A549 (cell line): Measurements from ENCODE around the gene C12orf43. TPM values are rescaled to one million over a fixed set of nuclear protein-coding genes. Genes with fewer than 3 reads are reported as not detected.
A peak's percentile ranks its signal among the peaks of the same experiment; 100 is the strongest.

Source experiments
- ATAC-seq, 2 experiments: fragments of 200-7000 bp in 1 of 2; fragments of >200 bp in 1 of 2; cut with Nextera tagmentation in 1 of 2; cut with Tn5 transposase in 1 of 2; 3 replicates each; pipeline versions ENCODE4 v1.8.0 to v1.9.1; 2018 to 2020; ENCODE audit warnings: mild to moderate bottlenecking in 1 of 2, moderate library complexity in 1 of 2
- CTCF ChIA-PET: fragments of 300-600 bp; sonication (Branson Sonifier 250); formaldehyde crosslinking; extraction: SDS; loops from one replicate; lab custom pipeline; 2021; ENCODE audit warnings: antibody characterized with exemption, inconsistent platforms; lab: Yijun Ruan, JAX
- POLR2A ChIA-PET: fragments of 350-600 bp; formaldehyde crosslinking; extraction: SDS; loops from one replicate; lab custom pipeline; 2021; ENCODE audit warnings: antibody characterized with exemption, inconsistent platforms; lab: Yijun Ruan, JAX
- DNase-seq, 2 experiments: peaks; one replicate each; pipeline versions ENCODE4 v3.0.0 to v3.0.0-alpha.2; 2011 to 2016; ENCODE audit warnings: low read depth in 1 of 2, low spot score in 1 of 2
- FAIRE-seq: peaks from 2 replicates; lab custom pipeline; 2011; peaks lifted over from hg19 to GRCh38; lab: Jason Lieb, UNC
- H3K27ac ChIP-seq, 2 experiments: fragments of >200 bp; sonication (Bioruptor Twin); formaldehyde crosslinking; 3 replicates each; pipeline ENCODE4 v1.5.1; 2016 to 2017
- H3K4me1 ChIP-seq: fragments of >200 bp; sonication (Bioruptor Twin); formaldehyde crosslinking; 3 replicates; pipeline ENCODE4 v1.6.1; 2016
- H3K4me2 ChIP-seq: fragments of >200 bp; sonication (Bioruptor Twin); formaldehyde crosslinking; 3 replicates; pipeline ENCODE4 v1.6.1; 2016
- H3K4me3 ChIP-seq: fragments of >200 bp; sonication (Bioruptor Twin); formaldehyde crosslinking; 3 replicates; pipeline ENCODE4 v1.5.1; 2016
- H3K9me3 ChIP-seq: fragments of >200 bp; sonication (Bioruptor Twin); formaldehyde crosslinking; 3 replicates; pipeline ENCODE4 v1.6.1; 2016
- ATOH8 ChIP-seq: fragments of 250-450 bp; sonication (Bioruptor Pico); IDR thresholded peaks from 2 replicates; pipeline ENCODE4 v1.5.0; 2020; ENCODE audit warnings: low read depth, mild to moderate bottlenecking, moderate library complexity
- BHLHE40 ChIP-seq: IDR thresholded peaks from 2 replicates; pipeline ENCODE4 v1.6.1; 2012; ENCODE audit warnings: low read depth, low read length, inconsistent platforms
- CBX8 ChIP-seq: fragments of 200-600 bp; sonication (generic); IDR thresholded peaks from 2 replicates; pipeline ENCODE4 v1.6.1; 2016
- CEBPB ChIP-seq, 2 experiments: fragments of >200 bp in 1 of 2; sonication (Bioruptor Twin) in 1 of 2; formaldehyde crosslinking in 1 of 2; IDR thresholded peaks; 2 replicates each; pipeline ENCODE4 v1.6.1; 2012 to 2016
- CHD2 ChIP-seq: fragments of 150-350 bp; IDR thresholded peaks from 2 replicates; pipeline ENCODE4 v1.6.1; 2014; ENCODE audit warnings: low read length; ENCODE audit not compliant: partially characterized antibody
- EHF ChIP-seq: fragments of 250-450 bp; sonication (Bioruptor Pico); IDR thresholded peaks from 2 replicates; pipeline ENCODE4 v1.5.0; 2020; ENCODE audit warnings: mild to moderate bottlenecking
- EHMT2 ChIP-seq: fragments of 200-600 bp; sonication (generic); IDR thresholded peaks from 2 replicates; pipeline ENCODE4 v1.6.1; 2016; ENCODE audit warnings: antibody characterized with exemption, low read depth, mild to moderate bottlenecking, moderate library complexity
- EP300 ChIP-seq, 2 experiments: fragments of >200 bp; sonication (Bioruptor Twin); formaldehyde crosslinking; IDR thresholded peaks; 2 replicates in 1 of 2; 3 replicates in 1 of 2; pipeline ENCODE4 v1.6.1; 2016 to 2017
- ESRRA ChIP-seq: fragments of 150-350 bp; IDR thresholded peaks from 2 replicates; pipeline ENCODE4 v1.6.1; 2014; ENCODE audit warnings: mild to moderate bottlenecking, low read length, borderline replicate concordance
- FOXS1 ChIP-seq: fragments of 250-450 bp; sonication (Bioruptor Pico); IDR thresholded peaks from 2 replicates; pipeline ENCODE4 v1.5.0; 2020; ENCODE audit warnings: mild to moderate bottlenecking, moderate library complexity
- HES2 ChIP-seq: fragments of >200 bp; sonication (Bioruptor Twin); formaldehyde crosslinking; IDR thresholded peaks from 2 replicates; pipeline ENCODE4 v1.6.1; 2016
- JUN ChIP-seq, 2 experiments: fragments of >200 bp; sonication (Bioruptor Twin); formaldehyde crosslinking; IDR thresholded peaks; 2 replicates in 1 of 2; 3 replicates in 1 of 2; pipeline ENCODE4 v1.6.1; 2016 to 2017
- JUNB ChIP-seq: fragments of >200 bp; sonication (Bioruptor Twin); formaldehyde crosslinking; IDR thresholded peaks from 2 replicates; pipeline ENCODE4 v1.6.1; 2016
- MAFK ChIP-seq: fragments of 450-650 bp; IDR thresholded peaks from 2 replicates; pipeline ENCODE4 v1.6.1; 2014; ENCODE audit not compliant: partially characterized antibody
- MAZ ChIP-seq: fragments of 150-350 bp; IDR thresholded peaks from 2 replicates; pipeline ENCODE4 v1.6.1; 2014; ENCODE audit warnings: antibody characterized with exemption, low read depth, low read length, borderline replicate concordance
- MYC ChIP-seq: IDR thresholded peaks from 2 replicates; pipeline ENCODE4 v1.6.1; 2012; ENCODE audit warnings: mild to moderate bottlenecking, inconsistent platforms, low read length, improper control_type of control experiment, borderline replicate concordance
- PBX3 ChIP-seq: IDR thresholded peaks from 2 replicates; pipeline ENCODE4 v1.6.1; 2012
- PHF8 ChIP-seq: fragments of 200-600 bp; sonication (generic); IDR thresholded peaks from 2 replicates; pipeline ENCODE4 v1.6.1; 2016; ENCODE audit warnings: low read depth, mild to moderate bottlenecking, antibody characterized with exemption, moderate library complexity, borderline replicate concordance
- POLR2A ChIP-seq: IDR thresholded peaks from 2 replicates; pipeline ENCODE4 v1.6.1; 2012; ENCODE audit warnings: mild to moderate bottlenecking, low read length
- POLR2AphosphoS2 ChIP-seq: conservative IDR thresholded peaks from 2 replicates; pipeline ENCODE4 v1.6.1; 2012; ENCODE audit warnings: low read length, improper control_type of control experiment, inconsistent platforms
- RARB ChIP-seq: fragments of 250-450 bp; sonication (Bioruptor Pico); IDR thresholded peaks from 2 replicates; pipeline ENCODE4 v1.8.0; 2021; ENCODE audit warnings: mild to moderate bottlenecking, moderate library complexity
- RCOR1 ChIP-seq: fragments of 150-350 bp; IDR thresholded peaks from 2 replicates; pipeline ENCODE4 v1.6.1; 2014; ENCODE audit warnings: antibody characterized with exemption, low read length, low read depth
- SMC3 ChIP-seq: fragments of >200 bp; sonication (Bioruptor Twin); formaldehyde crosslinking; IDR thresholded peaks from 3 replicates; pipeline ENCODE4 v1.6.1; 2018; ENCODE audit warnings: inconsistent platforms
- SREBF2 ChIP-seq: fragments of 450-650 bp; IDR thresholded peaks from 2 replicates; pipeline ENCODE4 v1.6.1; 2014; ENCODE audit warnings: mild to moderate bottlenecking, moderate library complexity
- USF2 ChIP-seq: fragments of 450-650 bp; IDR thresholded peaks from 2 replicates; pipeline ENCODE4 v1.6.1; 2014; ENCODE audit warnings: antibody characterized with exemption
- ZC3H11A ChIP-seq: fragments of 450-650 bp; IDR thresholded peaks from 2 replicates; pipeline ENCODE4 v1.6.1; 2014; ENCODE audit warnings: antibody characterized with exemption, mild to moderate bottlenecking
- ZFP36 ChIP-seq: fragments of 450-650 bp; IDR thresholded peaks from 2 replicates; pipeline ENCODE4 v1.6.1; 2014; ENCODE audit warnings: borderline replicate concordance; ENCODE audit not compliant: partially characterized antibody
- WGBS: methylation state at CpG from one replicate; pipeline ENCODE4 v1.1.6; 2017; ENCODE audit errors: missing lambda C conversion rate; 5-methylcytosine and 5-hydroxymethylcytosine counted together
- polyA plus RNA-seq, 4 experiments: library from polyadenylated mRNA; depleted of rRNA in 3 of 4; stranded (reverse); fragments of >200 nt; fragmentation: RNase III in 1 of 4; extraction: RNeasy Plus Mini Kit Qiagen cat#74134 plus additional on column Dnase treatment in 1 of 4; gene quantifications; 2 replicates in 3 of 4; 3 replicates in 1 of 4; pipeline ENCODE4 v1.2.3, GENCODE V29; 2011 to 2017
- TF ChIP-seq, protein P1 (sequence below): IDR thresholded peaks from 2 replicates; pipeline ENCODE4 v1.6.1; 2012

The C12orf43 gene
- polyA plus RNA-seq, 2 of the 4 experiments (the other 2 are of a cell fraction): 20.0 to 20.5 TPM

DNA sequence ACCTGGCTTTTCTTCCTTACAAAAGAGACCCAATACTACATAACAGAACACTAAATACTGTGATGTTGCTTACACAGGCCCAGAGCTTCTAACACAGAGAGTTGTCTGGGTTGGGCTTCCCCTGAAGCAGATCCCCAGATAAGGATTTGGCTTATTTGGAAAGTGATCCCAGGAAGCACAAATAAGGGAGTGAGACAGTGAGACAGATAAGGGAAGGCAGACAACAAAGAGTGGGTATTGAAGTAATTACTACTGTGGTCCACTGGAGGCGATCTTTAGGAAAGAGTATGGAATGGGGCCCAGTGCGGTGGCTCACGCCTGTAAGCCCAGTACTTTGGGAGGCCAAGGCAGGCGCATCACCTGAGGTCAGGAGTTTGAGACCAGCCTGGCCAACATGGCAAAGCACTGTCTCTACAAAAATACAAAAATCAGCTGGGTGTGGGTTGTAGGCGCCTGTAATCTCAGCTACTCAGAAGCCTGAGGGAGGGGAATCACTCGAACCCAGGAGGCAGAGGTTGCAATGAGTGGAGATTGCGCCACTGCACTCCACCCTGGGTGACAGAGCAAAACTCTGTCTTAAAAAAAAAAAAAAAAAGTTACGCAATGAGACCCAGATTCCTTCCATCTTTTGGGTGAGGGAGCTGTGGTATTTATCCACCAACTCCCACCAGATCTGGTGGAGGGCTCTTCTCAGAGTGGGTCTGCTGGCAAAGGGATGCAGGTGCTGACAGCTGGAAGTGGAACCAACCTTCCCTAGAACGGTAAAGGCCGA is 10.2 kb upstream of the C12orf43 start:
- Histone ChIP-seq H3K27ac (peak overlapping the region; percentile 50 to 68), H3K4me3 (no peak overlapping the region), H3K4me1 (peaks cover 15% of the 10 kb centered on the region), H3K9me3 (no peaks in the 10 kb centered on the region), H3K4me2 (peak overlapping the region; percentile 67)
- 87% methylated on average over 10 of the region's 10 CpGs for WGBS
- FAIRE-seq (no peak), ATAC-seq (peak; percentile 64 to 72; a peak in 4 of 6 replicates), DNase-seq (no peak)
- ChIA-PET POLR2A (interaction anchor here (0.7 to 1.0 kb wide), 2 partner anchors 43 to 417 kb away, joined by 3 read pairs; no protein-coding TSS in a partner anchor), CTCF (interaction anchor here (0.6 to 2.4 kb wide), 8 partner anchors 8 to 319 kb away, joined by 3 to 5 read pairs (median 3); no protein-coding TSS in a partner anchor)
- TF ChIP-seq CEBPB (IDR thresholded peaks at IDR 0.05): peak; percentile 58 to 76; a peak in 3 of 4 replicates
- no peak for TF ChIP-seq EHF (CRISPR knock-in tag)

GRCh38 chr12:121025442-121026226 is 9.3 kb upstream of the C12orf43 start:
- ChIA-PET POLR2A (interaction anchor here (1.0 kb wide), 1 partner anchor 417 kb away, joined by 3 read pairs; no protein-coding TSS in a partner anchor), CTCF (interaction anchor here (0.7 to 1.1 kb wide), 3 partner anchors 8 to 1348 kb away, joined by 3 to 4 read pairs (median 3); no protein-coding TSS in a partner anchor)
- ATAC-seq (peak; percentile 84 to 91), DNase-seq (peak in 1 of 2 experiments; percentile 69), FAIRE-seq (no peak)
- 58% methylated on average over 11 of the region's 11 CpGs for WGBS
- Histone ChIP-seq H3K27ac (peak overlapping the region; percentile 59 to 68), H3K4me2 (peak overlapping the region; percentile 67), H3K9me3 (no peaks in the 10 kb centered on the region), H3K4me1 (peaks cover 15% of the 10 kb centered on the region), H3K4me3 (no peak overlapping the region)
- TF ChIP-seq POLR2A: no peak
- no peak for TF ChIP-seq ZFP36
- no peak for TF ChIP-seq EHF (CRISPR knock-in tag)
- no peak for TF ChIP-seq PHF8
- no peak for TF ChIP-seq MAZ
- no peak for TF ChIP-seq ESRRA
- TF ChIP-seq EHMT2: no peak
- TF ChIP-seq SREBF2: no peak
- TF ChIP-seq MYC: no peak
- TF ChIP-seq USF2: no peak
- no peak for TF ChIP-seq EP300 (IDR thresholded peaks at IDR 0.05)
- TF ChIP-seq, protein P1, sequence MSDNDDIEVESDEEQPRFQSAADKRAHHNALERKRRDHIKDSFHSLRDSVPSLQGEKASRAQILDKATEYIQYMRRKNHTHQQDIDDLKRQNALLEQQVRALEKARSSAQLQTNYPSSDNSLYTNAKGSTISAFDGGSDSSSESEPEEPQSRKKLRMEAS: no peak
- TF ChIP-seq JUNB: no peak
- no peak for TF ChIP-seq ATOH8 (CRISPR knock-in tag)
- no peak for TF ChIP-seq SMC3
- TF ChIP-seq CEBPB (IDR thresholded peaks at IDR 0.05): no peak

DNA sequence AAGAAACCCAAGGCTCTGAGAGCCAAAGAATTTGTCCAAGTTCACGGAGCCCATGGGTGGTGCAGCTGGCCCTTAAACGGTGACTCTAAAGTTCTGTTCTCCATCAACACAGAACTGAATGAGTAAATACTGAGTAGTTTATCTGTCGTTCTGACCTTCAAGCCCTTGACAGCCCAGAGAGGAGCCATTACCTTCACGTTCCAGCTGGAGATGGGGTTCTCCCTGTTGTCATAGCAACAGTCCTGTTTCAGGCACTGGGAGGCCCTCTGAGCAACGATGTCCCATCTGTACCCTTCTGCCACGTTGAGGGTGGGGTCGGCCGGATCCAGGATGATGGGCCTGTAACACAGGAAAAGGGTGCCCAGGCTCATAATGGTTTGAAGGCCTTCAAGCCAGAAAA is 7.5 kb upstream of the C12orf43 start:
- DNase-seq: no peak
- Histone ChIP-seq H3K27ac (no peak overlapping the region), H3K4me1 (peaks cover 15% of the 10 kb centered on the region), H3K4me3 (no peak overlapping the region), H3K4me2 (no peak overlapping the region), H3K9me3 (no peaks in the 10 kb centered on the region)
- POLR2A ChIA-PET: no interaction called here
- TF ChIP-seq MYC: no peak
- no peak for TF ChIP-seq POLR2AphosphoS2
- TF ChIP-seq HES2: no peak
- no peak for TF ChIP-seq JUN (IDR thresholded peaks at IDR 0.05)
- TF ChIP-seq CBX8: no peak
- no peak for TF ChIP-seq MAFK
- TF ChIP-seq BHLHE40: no peak
- no peak for TF ChIP-seq EHMT2
- no peak for TF ChIP-seq JUNB
- TF ChIP-seq FOXS1 (CRISPR knock-in tag): no peak
- TF ChIP-seq ZC3H11A: no peak
- TF ChIP-seq MAZ: no peak
- TF ChIP-seq RARB: no peak
- no peak for TF ChIP-seq USF2
- no peak for TF ChIP-seq PBX3
- TF ChIP-seq SREBF2: no peak
- no peak for TF ChIP-seq CHD2
- no peak for TF ChIP-seq RCOR1
- CTCF ChIA-PET: interaction anchor here (1.3 kb wide), 1 partner anchor 11 kb away, joined by 4 read pairs; no protein-coding TSS in a partner anchor
- no peak for FAIRE-seq
- WGBS: 74% methylated on average over 8 of the region's 8 CpGs
- ATAC-seq: no peak
